Measurements from ENCODE around the gene LEFTY2.

The LEFTY2 gene

DNA sequence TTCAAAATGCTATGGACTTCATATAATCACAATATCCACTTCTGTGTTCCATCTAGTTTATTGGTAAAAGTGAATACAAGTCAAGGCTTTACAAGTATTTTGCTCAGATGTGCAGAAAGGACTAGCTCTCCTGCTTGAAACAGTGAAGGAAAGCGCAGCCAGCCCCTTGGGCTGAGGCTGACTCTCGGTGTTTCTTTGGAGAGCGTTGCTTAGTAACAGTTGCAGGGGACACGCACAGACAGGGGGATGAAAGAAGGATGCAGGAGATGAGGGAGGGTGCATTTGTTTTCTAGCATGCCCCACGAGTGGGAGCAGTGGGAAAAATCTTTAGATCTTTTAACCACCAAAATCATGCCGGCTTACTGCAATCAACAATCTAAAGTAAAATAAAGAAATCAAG is 26.1 kb downstream of the LEFTY2 start:
- Mint-ChIP-seq H3K9me3 (no peaks in the 10 kb centered on the region), H3K4me1 (ENCODE audit: low read depth) (peaks cover 7% of the 10 kb centered on the region), H3K4me3 (no peak overlapping the region), H3K27me3 (peaks cover 4% of the 10 kb centered on the region), H3K27ac (no peak overlapping the region), H3K36me3 (ENCODE audit: low read depth) (peaks cover 58% of the 10 kb centered on the region)
- intact Hi-C loops (cut with micrococcal nuclease) = loop anchor here (10.0 kb wide), 2 partner anchors 60 to 140 kb away; partner anchors contain the start of gene SRP9

DNA sequence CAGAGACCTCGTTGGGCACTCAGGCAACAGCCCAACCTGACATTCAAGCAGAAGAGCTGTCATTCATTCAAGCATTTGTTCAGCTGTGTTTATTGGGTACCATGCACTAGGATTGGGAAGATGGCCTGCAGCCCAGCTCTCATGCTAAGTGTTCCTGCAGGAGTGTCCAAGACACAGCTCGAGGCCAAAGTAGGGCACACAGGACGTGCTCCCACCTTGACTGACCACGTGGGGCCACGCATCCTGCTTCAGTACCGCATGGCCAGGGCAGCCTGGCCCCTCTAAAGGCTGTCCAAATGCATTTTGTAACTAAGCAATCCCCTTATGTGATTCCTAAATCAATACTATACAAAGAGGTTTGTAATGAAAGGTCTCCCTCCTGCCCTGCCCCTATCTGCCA is 26.6 kb downstream of the LEFTY2 start:
- H3K4me3 Mint-ChIP-seq = no peak overlapping the region
- no peak overlapping the region for H3K27ac Mint-ChIP-seq
- H3K9me3 Mint-ChIP-seq = no peaks in the 10 kb centered on the region
- H3K27me3 Mint-ChIP-seq = peaks cover 4% of the 10 kb centered on the region
- peaks cover 1% of the 10 kb centered on the region for H3K4me1 Mint-ChIP-seq (ENCODE audit: low read depth)
- intact Hi-C loops (cut with micrococcal nuclease) = loop anchor here (10.0 kb wide), 2 partner anchors 60 to 140 kb away; partner anchors contain the start of gene SRP9
- H3K36me3 Mint-ChIP-seq (ENCODE audit: low read depth) = peaks cover 53% of the 10 kb centered on the region

DNA sequence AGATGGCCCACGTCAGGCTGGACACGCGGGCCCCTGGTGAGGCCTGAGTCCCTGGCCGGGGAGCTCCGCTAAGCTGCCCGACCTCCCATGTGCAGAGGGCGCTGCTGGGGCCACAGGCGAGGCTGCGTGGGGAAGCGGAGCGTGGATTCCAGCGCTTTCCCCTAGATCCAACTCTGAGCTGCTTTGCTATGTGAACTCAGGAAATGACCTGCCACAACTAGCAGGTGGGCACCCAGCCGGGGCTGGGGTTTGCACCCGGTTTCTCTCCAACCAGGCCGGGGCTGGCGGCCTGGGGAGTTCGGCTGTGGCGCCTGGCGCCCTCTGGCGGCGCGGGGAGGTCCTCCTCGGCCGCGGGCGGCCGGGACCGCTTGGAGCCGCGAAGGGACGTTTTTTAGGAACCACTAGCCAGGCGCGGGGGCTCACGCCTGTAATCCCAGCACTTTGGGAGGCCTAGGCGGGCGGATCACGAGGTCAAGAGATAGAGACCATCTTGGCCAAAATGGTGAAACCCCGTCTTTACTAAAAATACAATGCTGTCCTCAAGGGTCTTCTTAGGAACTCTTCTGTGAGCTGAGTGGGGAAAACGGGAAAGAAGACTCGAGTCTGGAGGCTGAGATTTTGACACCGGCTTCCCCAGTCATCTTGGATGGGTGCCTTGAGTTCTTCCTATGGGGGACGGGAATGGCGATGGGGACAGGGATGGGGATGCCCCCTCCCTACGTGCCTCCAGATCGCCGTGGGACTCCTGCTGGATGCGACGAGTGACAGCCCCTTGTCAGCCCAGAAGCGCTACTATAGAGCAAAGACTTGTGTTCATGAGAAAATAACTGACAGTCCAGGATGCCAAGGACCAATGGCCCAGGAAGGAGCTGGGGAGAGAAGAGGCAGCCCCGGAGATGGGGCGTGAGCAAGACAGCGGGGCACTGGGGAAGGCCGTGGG is 29.6 kb downstream of the LEFTY2 start:
- Mint-ChIP-seq H3K27ac (no peak overlapping the region), H3K4me3 (no peak overlapping the region), H3K9me3 (no peaks in the 10 kb centered on the region), H3K4me1 (ENCODE audit: low read depth) (no peaks in the 10 kb centered on the region), H3K27me3 (peaks cover 4% of the 10 kb centered on the region), H3K36me3 (ENCODE audit: low read depth) (peaks cover 23% of the 10 kb centered on the region)
- intact Hi-C loops (cut with micrococcal nuclease) = loop anchor here (1.0 to 10.0 kb wide), 3 partner anchors 63 to 436 kb away; partner anchors contain the start of gene SRP9

DNA sequence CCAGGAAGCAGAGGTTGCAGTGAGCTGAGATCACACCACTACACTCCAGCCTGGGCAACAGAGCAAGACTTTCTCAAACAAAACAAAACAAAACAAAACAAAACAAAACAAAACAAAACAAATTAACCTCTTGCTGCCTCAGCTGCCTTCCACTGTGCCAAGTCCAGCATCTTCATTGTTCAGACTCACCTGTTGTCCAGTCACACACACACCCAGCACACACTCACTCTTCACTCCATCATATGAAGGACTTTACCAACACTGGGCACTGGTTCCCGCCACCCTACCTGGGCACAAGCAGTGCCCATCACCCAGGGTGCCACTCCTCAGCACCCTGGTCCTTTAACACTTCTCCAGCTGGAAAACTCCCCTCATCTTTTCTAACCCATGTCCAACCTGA is 31.5 kb downstream of the LEFTY2 start:
- Mint-ChIP-seq H3K27ac (no peak overlapping the region), H3K4me1 (ENCODE audit: low read depth) (no peaks in the 10 kb centered on the region), H3K36me3 (ENCODE audit: low read depth) (peaks cover 5% of the 10 kb centered on the region), H3K27me3 (peaks cover 4% of the 10 kb centered on the region), H3K9me3 (no peaks in the 10 kb centered on the region), H3K4me3 (no peak overlapping the region)
- intact Hi-C loops (cut with micrococcal nuclease) = no loop called here

DNA sequence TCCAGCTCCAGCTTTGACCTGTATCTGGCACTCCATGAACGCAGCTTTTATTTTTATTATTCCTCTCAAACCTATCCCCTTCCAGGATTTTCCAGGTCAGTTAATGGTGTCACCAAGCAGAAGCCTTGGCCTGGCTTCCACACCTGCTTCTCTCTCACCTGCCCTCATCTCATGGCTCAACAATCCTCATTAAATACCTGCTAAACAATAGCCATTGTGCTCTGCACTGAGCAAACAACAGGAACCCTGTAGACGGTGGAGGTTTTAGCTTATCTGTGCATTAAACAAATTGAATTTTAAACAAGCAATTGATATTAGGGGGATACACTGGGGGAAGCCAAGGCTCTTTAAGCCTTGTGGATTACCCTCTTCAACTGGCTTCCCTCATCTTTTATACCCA is 32.2 kb downstream of the LEFTY2 start:
- intact Hi-C loops (cut with micrococcal nuclease) = no loop called here
- Mint-ChIP-seq H3K4me3 (no peak overlapping the region), H3K4me1 (ENCODE audit: low read depth) (no peaks in the 10 kb centered on the region), H3K27me3 (peaks cover 4% of the 10 kb centered on the region), H3K36me3 (ENCODE audit: low read depth) (peaks cover 5% of the 10 kb centered on the region), H3K9me3 (no peaks in the 10 kb centered on the region), H3K27ac (no peak overlapping the region)

DNA sequence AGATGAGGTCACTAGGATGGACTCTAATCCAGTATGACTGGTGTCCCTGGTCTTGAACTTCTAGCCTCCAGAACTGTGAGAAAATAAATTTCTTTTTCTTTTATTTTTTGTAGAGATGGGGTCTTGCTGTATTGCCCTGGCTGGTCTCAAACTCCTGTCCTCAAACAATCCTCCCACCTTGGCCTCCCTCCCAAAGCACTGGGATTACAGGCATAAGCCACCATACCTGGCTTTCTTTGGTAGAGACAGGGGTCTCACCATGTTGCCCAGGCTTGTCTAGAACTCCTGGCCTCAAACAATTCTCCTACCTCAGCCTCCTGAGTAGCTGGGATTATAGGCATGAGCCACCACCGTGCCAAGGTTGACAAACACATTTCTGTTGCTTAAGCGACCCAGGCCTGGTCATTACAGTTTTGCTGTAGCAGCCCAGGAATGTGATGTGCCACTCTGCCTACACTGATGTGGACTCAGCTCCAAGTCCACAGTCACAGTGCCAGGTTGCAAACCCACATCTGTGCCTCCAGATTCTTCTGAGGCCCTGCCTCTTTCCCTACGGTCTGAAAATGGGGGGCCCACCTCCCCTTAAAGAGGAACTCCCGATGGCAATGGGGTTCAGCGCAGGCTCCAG is 32.9 kb downstream of the LEFTY2 start:
- Mint-ChIP-seq H3K9me3 (no peaks in the 10 kb centered on the region), H3K4me3 (no peak overlapping the region), H3K36me3 (ENCODE audit: low read depth) (peaks cover 5% of the 10 kb centered on the region), H3K27me3 (peaks cover 4% of the 10 kb centered on the region), H3K27ac (no peak overlapping the region), H3K4me1 (ENCODE audit: low read depth) (no peaks in the 10 kb centered on the region)
- intact Hi-C loops (cut with micrococcal nuclease) = no loop called here

DNA sequence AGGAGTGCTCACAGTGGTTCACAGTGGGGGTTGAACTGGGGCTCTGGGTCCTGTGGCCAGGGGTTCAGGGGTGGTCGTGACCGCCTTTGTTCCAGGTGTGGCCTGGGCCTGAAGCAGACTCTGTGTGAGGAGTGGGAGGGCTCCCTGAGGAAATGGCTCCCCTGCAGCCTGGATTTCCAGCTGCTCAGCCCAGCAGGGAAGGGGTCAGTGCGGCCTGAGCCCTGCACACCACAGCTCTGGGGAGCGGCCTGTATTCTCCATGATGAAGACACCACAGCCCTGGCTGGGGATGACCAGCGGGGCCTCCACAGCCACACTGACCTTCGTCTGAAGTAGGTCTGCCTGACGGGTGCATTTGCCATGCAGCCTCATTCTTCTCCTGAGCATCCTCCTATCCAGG is 33.7 kb downstream of the LEFTY2 start:
- H3K4me1 Mint-ChIP-seq (ENCODE audit: low read depth) = no peaks in the 10 kb centered on the region
- H3K9me3 Mint-ChIP-seq = no peaks in the 10 kb centered on the region
- peaks cover 4% of the 10 kb centered on the region for H3K27me3 Mint-ChIP-seq
- intact Hi-C loops (cut with micrococcal nuclease) = no loop called here
- no peak overlapping the region for H3K27ac Mint-ChIP-seq
- no peaks in the 10 kb centered on the region for H3K36me3 Mint-ChIP-seq (ENCODE audit: low read depth)
- no peak overlapping the region for H3K4me3 Mint-ChIP-seq

DNA sequence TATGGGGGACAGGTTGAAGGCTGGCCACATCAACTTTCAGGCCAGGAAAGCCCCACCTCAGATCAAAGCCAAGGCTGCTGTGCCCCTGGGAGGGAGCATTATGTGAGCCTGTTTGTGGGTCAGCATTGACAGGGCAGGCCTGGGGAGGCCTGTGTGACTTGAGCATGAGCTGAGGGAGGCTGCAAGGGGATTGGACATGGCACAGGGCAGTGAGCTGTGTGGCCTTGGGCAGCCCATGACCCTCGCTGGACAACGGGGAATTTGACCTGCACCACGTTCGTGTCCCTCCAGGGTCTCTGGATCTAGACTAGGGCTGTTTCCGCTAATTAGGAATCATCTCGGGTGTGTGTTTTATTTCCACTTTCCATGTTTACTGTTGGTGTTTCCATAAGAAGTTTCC is 34.6 kb downstream of the LEFTY2 start:
- H3K36me3 Mint-ChIP-seq (ENCODE audit: low read depth) = no peaks in the 10 kb centered on the region
- H3K4me1 Mint-ChIP-seq (ENCODE audit: low read depth) = no peaks in the 10 kb centered on the region
- peaks cover under 1% of the 10 kb centered on the region for H3K27me3 Mint-ChIP-seq
- H3K27ac Mint-ChIP-seq = no peak overlapping the region
- H3K4me3 Mint-ChIP-seq = no peak overlapping the region
- H3K9me3 Mint-ChIP-seq = no peaks in the 10 kb centered on the region
- intact Hi-C loops (cut with micrococcal nuclease) = no loop called here

DNA sequence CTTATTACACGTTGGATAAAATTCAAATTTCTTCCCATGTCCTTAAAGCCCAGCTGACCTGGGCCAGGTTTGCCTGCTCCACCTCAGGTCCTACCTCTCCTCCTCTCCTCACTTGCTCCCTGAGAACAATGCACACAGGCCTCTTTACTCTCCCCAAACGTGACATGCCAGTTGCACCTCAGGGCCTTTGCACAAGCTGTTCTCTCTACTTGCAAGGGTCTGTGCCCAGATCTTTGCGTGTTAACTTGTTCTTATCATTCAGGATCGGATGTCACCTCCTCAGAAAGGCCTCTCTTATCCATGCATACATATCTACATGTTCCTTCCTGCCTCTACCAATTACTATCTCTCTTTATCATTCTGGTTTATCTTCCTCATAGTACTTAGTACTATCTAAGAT is 37.4 kb downstream of the LEFTY2 start:
- Mint-ChIP-seq H3K9me3 (no peaks in the 10 kb centered on the region), H3K4me3 (no peak overlapping the region), H3K36me3 (ENCODE audit: low read depth) (no peaks in the 10 kb centered on the region), H3K27ac (no peak overlapping the region), H3K4me1 (ENCODE audit: low read depth) (no peaks in the 10 kb centered on the region), H3K27me3 (no peaks in the 10 kb centered on the region)
- intact Hi-C loops (cut with micrococcal nuclease) = loop anchor here (5.0 kb wide), 1 partner anchor 421 kb away; no protein-coding TSS in a partner anchor

DNA sequence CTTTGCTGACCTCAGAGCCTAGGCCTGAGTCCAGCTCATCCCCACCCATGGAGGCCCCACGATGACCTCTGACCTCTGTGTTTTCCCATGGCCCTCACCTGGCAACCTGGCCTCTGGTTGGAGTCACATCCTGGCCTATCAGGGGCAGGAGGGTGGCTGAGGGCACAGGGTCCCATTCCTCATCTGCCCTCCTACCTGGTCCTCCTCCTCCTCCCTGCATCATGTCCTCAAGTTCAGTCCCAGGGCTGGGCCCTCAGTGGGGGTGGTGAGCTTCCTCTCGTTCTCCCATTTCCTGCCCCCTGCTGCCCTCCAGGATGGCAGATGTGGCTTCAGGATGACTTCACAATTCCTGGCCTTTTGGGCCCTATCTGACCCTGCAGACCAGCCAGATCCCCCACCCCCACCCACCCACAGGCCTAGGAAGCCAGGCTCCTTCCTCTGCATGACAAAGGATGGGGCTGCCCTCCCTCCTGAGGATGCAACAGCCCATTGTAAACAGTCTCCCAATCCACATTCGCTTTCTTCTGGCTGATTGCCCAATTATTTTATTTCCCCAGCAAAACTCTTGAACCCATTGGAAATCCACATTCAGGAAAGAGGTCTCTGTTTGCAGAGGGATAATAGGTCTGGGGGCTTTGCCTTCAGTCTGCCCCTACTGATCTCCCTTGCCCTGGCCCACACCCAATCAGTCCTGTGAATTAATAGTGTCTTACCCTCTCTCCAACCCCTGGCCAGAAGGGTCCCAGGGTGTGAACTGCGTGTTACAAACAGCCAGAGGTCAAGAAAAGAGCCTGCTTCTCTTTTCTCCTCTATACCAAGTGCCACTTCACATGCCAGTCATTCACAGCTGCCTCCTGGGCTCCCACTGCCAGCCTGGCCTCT is 41.7 kb downstream of the LEFTY2 start:
- no peaks in the 10 kb centered on the region for H3K27me3 Mint-ChIP-seq
- no peaks in the 10 kb centered on the region for H3K9me3 Mint-ChIP-seq
- intact Hi-C loops (cut with micrococcal nuclease) = no loop called here
- H3K4me1 Mint-ChIP-seq (ENCODE audit: low read depth) = peaks cover 7% of the 10 kb centered on the region
- H3K27ac Mint-ChIP-seq = no peak overlapping the region
- H3K36me3 Mint-ChIP-seq (ENCODE audit: low read depth) = no peaks in the 10 kb centered on the region
- H3K4me3 Mint-ChIP-seq = no peak overlapping the region

DNA sequence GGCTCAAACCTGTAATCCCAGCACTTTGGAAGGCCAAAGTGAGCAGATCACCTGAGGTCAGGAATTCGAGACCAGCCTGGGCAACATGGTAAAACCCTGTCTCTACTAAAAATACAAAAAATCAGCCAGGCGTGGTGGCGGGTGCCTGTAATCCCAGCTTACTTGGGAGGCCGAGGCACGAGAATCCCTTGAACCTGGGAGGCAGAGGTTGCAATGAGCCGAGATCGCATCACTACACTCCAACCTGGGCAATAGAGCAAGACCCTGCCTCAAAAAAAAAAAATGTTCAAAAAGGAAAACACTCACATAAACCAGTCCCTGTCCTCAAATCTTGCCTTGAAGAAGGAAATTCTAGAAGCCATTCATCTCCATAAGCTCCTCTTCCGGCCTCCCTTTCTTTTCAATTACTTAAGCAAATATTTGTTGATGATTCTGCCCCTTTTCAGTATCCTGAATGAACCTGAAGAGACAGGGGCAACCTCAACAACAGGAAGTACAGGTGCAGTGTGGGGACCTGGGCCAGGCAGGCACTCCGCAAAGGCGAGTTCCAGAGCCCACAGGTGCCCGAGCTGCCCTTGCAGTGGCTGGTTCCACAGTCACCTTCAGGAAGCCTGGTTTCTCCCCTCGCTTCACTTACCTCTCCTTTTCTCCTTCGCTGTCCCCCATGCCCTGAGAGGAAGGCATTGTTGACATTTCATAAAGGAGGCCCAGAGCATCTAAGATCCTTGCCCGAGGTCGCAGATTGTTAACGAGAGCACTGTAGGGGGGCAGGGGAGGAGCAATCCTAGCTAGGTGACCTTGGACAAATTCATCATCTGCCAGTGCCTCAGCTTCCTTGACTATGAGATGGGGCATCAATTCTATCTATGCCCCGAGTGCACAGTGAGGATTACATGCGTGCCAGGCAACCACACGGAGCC is 43.2 kb downstream of the LEFTY2 start:
- intact Hi-C loops (cut with micrococcal nuclease) = no loop called here
- no peaks in the 10 kb centered on the region for H3K9me3 Mint-ChIP-seq
- H3K27ac Mint-ChIP-seq = no peak overlapping the region
- H3K4me3 Mint-ChIP-seq = no peak overlapping the region
- no peaks in the 10 kb centered on the region for H3K36me3 Mint-ChIP-seq (ENCODE audit: low read depth)
- H3K4me1 Mint-ChIP-seq (ENCODE audit: low read depth) = peaks cover 7% of the 10 kb centered on the region
- H3K27me3 Mint-ChIP-seq = no peaks in the 10 kb centered on the region

DNA sequence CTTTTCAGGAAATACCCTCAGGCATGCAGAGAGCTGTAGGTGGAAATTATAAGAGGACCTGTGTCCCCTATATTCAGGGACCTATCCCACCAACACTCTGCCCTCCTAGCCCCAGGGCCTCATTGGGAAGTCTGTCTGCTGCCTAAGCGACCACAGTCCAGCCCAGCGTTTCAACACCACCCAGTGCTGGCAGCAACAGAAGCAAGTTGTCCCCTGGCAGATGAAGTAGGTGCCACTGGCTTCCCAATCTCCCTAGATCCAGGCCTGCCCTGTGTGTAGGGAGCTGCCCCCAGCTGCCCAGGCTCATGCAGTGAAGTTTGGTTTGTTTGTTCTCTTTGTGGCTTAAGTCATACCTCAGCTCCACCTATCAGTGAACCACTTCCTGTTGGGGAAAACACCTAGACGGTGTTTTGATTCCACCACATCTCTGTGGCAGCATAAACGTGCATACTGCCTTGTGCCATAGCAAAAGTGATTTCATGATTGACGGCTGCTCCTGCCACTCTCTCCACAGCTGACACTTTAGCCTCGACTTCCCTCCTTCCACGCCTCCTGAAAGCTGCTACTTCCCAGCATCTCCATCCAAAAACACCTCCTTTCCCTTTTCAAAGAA is 44.0 kb downstream of the LEFTY2 start:
- Mint-ChIP-seq H3K27ac (no peak overlapping the region), H3K4me3 (no peak overlapping the region), H3K36me3 (ENCODE audit: low read depth) (no peaks in the 10 kb centered on the region), H3K9me3 (no peaks in the 10 kb centered on the region), H3K27me3 (no peaks in the 10 kb centered on the region), H3K4me1 (ENCODE audit: low read depth) (peaks cover 7% of the 10 kb centered on the region)
- intact Hi-C loops (cut with micrococcal nuclease) = no loop called here

DNA sequence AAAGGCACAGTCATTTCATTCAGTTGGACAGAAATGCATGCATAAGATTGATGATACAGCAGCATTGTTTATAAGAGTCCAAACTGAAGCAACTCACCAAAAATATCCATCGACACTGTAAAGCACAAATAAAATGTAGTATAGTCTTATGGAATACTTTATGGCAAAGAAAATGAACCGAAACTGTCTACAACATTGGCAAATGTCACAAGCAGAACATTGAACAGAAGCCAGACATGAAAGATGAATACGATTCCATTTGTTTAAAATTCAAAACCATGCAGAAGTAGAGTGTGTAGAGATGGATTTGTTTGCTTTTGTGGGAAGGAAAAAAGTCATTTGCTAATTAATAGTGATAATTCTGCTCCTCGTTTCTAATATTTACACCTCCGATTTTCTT is 44.5 kb downstream of the LEFTY2 start:
- Mint-ChIP-seq H3K27ac (no peak overlapping the region), H3K9me3 (no peaks in the 10 kb centered on the region), H3K36me3 (ENCODE audit: low read depth) (no peaks in the 10 kb centered on the region), H3K4me3 (no peak overlapping the region), H3K27me3 (no peaks in the 10 kb centered on the region), H3K4me1 (ENCODE audit: low read depth) (peaks cover 7% of the 10 kb centered on the region)
- intact Hi-C loops (cut with micrococcal nuclease) = no loop called here
